Stimulated activated CD4-positive, alpha-beta T cell treated with anti-CD3 and anti-CD28 coated beads, TNF-alpha, amount 100 ng/mL, for 48 hours (primary cell): ENCODE results near the gene SPDYC.

Source experiments
- DNase-seq, 3 donors: peaks; one replicate each; pipeline ENCODE4 v3.0.0-alpha.2; 2020; ENCODE audit warnings: low read depth in 3 of 3

SPDYC gene

GRCh38 chr11:65206901-65207300 is 36.9 kb downstream of the SPDYC start:
- DNase-seq, result no peak

DNA sequence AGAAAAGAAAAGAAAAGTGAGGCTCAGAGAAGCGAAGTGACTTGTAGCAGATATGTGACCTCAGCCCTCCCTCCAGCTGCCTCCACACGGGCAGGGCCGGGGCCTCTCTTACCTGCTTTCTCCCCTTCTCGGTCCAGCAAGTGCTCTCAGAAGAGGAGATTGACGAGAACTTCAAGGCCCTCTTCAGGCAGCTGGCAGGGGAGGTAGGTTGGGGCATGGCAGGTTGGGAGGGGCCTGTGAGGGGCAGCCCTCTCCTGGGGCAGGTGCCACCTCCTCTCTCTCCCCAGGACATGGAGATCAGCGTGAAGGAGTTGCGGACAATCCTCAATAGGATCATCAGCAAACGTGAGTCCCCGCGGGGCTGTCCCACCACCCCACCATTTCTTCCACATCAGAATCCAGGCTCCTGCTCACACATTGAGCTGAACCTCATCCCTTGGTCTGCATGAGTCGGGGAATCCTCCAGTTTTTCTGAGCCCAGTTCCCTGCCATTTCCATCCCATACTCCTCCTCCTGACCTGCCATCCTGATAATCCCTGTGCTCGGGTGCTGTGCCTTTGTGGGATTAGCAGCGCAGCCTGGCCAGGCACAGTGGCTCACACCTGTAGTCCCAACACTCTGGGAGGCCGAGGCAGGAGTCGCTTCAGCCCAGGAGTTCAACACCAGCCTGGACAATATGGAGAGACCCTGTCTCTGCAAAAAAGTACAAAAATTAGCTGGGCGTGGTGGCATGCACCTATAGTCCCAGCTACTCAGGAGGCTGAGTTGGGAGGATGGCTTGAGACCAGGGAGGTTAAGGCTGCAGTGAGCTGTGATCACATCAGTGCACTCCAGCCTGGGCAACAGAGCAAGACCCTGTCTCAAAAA is 38.1 kb downstream of the SPDYC start:
- no peak for DNase-seq

GRCh38 chr11:65208785-65209710 is 39.0 kb downstream of the SPDYC start:
- DNase-seq, result no peak

DNA sequence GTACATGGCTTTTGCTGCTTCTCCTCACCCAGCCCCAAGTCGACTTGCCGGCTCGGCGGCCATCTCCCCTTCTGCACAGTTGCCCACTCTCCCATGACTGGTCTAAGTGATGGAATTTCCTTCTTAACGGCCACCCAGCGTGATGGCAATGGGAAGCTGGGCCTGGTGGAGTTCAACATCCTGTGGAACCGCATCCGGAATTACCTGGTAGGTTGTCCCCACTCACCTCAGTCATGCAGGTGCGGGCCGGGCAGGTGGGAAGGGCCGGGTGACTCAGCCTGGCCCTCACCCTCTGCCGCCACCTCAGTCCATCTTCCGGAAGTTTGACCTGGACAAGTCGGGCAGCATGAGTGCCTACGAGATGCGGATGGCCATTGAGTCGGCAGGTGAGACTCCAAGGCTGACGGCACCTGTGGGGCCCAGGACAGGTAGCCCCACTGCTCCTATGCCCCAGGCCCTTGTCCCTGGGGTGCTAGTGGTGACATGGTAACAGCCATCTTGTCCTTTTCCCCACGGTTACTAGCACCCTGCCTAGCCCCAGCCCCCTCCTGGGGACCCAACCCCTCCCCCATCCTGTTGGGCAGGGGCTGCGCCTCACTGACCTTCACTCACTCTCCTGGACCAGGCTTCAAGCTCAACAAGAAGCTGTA is 39.8 kb downstream of the SPDYC start:
- no peak for DNase-seq

- no peak for DNase-seq
Measured at GRCh38 chr11:65210361-65210731, 40.3 kb downstream of the SPDYC start.

- no peak for DNase-seq
Measured at GRCh38 chr11:65210748-65211147, 40.7 kb downstream of the SPDYC start.

DNA sequence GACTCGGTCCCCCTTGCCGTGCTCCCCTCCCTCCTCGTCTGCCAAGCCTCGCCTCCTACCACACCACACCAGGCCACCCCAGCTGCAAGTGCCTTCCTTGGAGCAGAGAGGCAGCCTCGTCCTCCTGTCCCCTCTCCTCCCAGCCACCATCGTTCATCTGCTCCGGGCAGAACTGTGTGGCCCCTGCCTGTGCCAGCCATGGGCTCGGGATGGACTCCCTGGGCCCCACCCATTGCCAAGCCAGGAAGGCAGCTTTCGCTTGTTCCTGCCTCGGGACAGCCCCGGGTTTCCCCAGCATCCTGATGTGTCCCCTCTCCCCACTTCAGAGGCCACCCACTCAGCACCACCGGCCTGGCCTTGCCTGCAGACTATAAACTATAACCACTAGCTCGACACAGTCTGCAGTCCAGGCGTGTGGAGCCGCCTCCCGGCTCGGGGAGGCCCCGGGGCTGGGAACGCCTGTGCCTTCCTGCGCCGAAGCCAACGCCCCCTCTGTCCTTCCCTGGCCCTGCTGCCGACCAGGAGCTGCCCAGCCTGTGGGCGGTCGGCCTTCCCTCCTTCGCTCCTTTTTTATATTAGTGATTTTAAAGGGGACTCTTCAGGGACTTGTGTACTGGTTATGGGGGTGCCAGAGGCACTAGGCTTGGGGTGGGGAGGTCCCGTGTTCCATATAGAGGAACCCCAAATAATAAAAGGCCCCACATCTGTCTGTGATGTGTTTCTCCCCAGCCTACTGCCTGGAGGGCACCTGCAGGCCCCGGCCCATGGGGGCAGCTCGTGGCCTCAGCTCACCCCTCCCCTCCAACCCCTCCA is 41.5 kb downstream of the SPDYC start:
- DNase-seq, result no peak

GRCh38 chr11:65212226-65212801 is 42.3 kb downstream of the SPDYC start:
- no peak for DNase-seq

GRCh38 chr11:65213322-65214211 is 43.5 kb downstream of the SPDYC start:
- DNase-seq, result no peak

- no peak for DNase-seq
Measured at GRCh38 chr11:65214212-65214845, 44.3 kb downstream of the SPDYC start.

- DNase-seq, result peak in 1 of 3 donors; percentile 44
Measured at GRCh38 chr11:65215441-65216076, 45.5 kb downstream of the SPDYC start.

- DNase-seq, result no peak
Measured at GRCh38 chr11:65216830-65217229, 46.8 kb downstream of the SPDYC start.

GRCh38 chr11:65217441-65218423 is 47.7 kb downstream of the SPDYC start:
- DNase-seq, result no peak

GRCh38 chr11:65218446-65218845 is 48.4 kb downstream of the SPDYC start:
- no peak for DNase-seq

DNA sequence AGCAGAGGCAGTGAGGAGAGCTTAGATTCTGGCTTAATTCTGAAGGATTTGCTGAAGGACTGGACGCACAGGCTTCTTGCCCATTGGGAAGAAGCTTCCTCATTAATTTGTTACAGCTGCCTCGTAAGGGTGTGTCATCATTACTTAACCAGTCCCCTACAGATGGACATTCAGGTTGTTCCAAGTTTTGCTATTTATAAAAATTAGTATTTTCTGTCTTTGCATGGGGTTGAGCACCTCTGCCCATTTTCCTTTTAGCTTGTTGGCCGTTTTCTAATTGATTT is 49.8 kb downstream of the SPDYC start:
- no peak for DNase-seq

GRCh38 chr11:65221026-65221425 is 51.0 kb downstream of the SPDYC start:
- no peak for DNase-seq
